Liver (tissue), 9 donors: Measurements from ENCODE around the gene KYAT1. TPM values are rescaled to one million over a fixed set of nuclear protein-coding genes. Genes with fewer than 3 reads are reported as not detected.

Experiments used
- DNase-seq: peaks from one replicate; pipeline ENCODE4 v3.0.0-alpha.2; 2017; ENCODE audit warnings: low spot score
- H3K27ac ChIP-seq, 2 donors: one replicate each; pipeline ENCODE4 v1.7.0; 2013; ENCODE audit warnings: inconsistent platforms in 2 of 2, low read length in 2 of 2, control low read depth in 1 of 2, low read depth in 1 of 2, mild to moderate bottlenecking in 1 of 2
- H3K27me3 ChIP-seq, 4 donors: one replicate each; pipeline versions ENCODE4 v1.6.1 to v1.7.0; 2013; ENCODE audit warnings: low read length in 3 of 4, inconsistent platforms in 1 of 4, mild to moderate bottlenecking in 1 of 4, moderate library complexity in 1 of 4; ENCODE audit not compliant: control insufficient read depth in 4 of 4, insufficient read depth in 4 of 4
- H3K36me3 ChIP-seq, 4 donors: one replicate each; pipeline versions ENCODE4 v1.6.1 to v1.7.0; 2013; ENCODE audit warnings: low read length in 3 of 4, mild to moderate bottlenecking in 3 of 4, low read depth in 1 of 4, moderate library complexity in 1 of 4; ENCODE audit not compliant: control insufficient read depth in 4 of 4, insufficient read depth in 3 of 4
- H3K4me1 ChIP-seq, 4 donors: one replicate each; pipeline versions ENCODE4 v1.6.1 to v1.7.0; 2013; ENCODE audit warnings: low read length in 3 of 4, mild to moderate bottlenecking in 3 of 4, moderate library complexity in 1 of 4; ENCODE audit not compliant: control insufficient read depth in 4 of 4, insufficient read depth in 4 of 4
- H3K4me3 ChIP-seq, 3 donors: one replicate each; pipeline versions ENCODE4 v1.6.1 to v1.7.0; 2013; ENCODE audit warnings: low read length in 3 of 3, control low read depth in 1 of 3, low read depth in 1 of 3, mild to moderate bottlenecking in 1 of 3
- H3K9ac ChIP-seq, 2 donors: one replicate each; pipeline ENCODE4 v1.7.0; 2013; ENCODE audit warnings: low read length in 2 of 2, mild to moderate bottlenecking in 2 of 2, moderate library complexity in 2 of 2, control low read depth in 1 of 2, low read depth in 1 of 2
- H3K9me3 ChIP-seq, 4 donors: one replicate each; pipeline versions ENCODE4 v1.6.1 to v1.7.0; 2013; ENCODE audit warnings: low read length in 3 of 4; ENCODE audit not compliant: control insufficient read depth in 4 of 4
- EGR1 ChIP-seq, 2 donors: IDR thresholded peaks; 2 replicates each; pipeline ENCODE4 v1.6.1; 2016 to 2018; ENCODE audit warnings: antibody characterized with exemption in 2 of 2, low read depth in 2 of 2
- FOXA1 ChIP-seq: IDR thresholded peaks from 2 replicates; pipeline ENCODE4 v1.6.1; 2016; ENCODE audit warnings: antibody characterized with exemption
- GABPA ChIP-seq, 2 donors: IDR thresholded peaks in 1 of 2; conservative IDR thresholded peaks in 1 of 2; 2 replicates each; pipeline ENCODE4 v1.6.1; 2016; ENCODE audit warnings: antibody characterized with exemption in 2 of 2, mild to moderate bottlenecking in 1 of 2, moderate library complexity in 1 of 2
- HNF4A ChIP-seq, 2 donors: conservative IDR thresholded peaks; 2 replicates each; pipeline ENCODE4 v1.6.1; 2016; ENCODE audit warnings: antibody characterized with exemption in 2 of 2, mild to moderate bottlenecking in 2 of 2
- HNF4G ChIP-seq: IDR thresholded peaks from 2 replicates; pipeline ENCODE4 v1.6.1; 2016; ENCODE audit warnings: antibody characterized with exemption
- NR2F2 ChIP-seq: IDR thresholded peaks from 2 replicates; pipeline ENCODE4 v1.6.1; 2016; ENCODE audit warnings: antibody characterized with exemption
- RAD21 ChIP-seq, 2 donors: IDR thresholded peaks; 2 replicates each; pipeline ENCODE4 v1.6.1; 2016; ENCODE audit warnings: antibody characterized with exemption in 2 of 2, mild to moderate bottlenecking in 2 of 2
- RXRA ChIP-seq, 2 donors: IDR thresholded peaks; 2 replicates each; pipeline ENCODE4 v1.6.1; 2017 to 2018; ENCODE audit warnings: antibody characterized with exemption in 2 of 2, mild to moderate bottlenecking in 1 of 2
- SP1 ChIP-seq: IDR thresholded peaks from 2 replicates; pipeline ENCODE4 v1.6.1; 2018; ENCODE audit warnings: antibody characterized with exemption, mild to moderate bottlenecking
- TAF1 ChIP-seq: conservative IDR thresholded peaks from 2 replicates; pipeline ENCODE4 v1.6.1; 2016; ENCODE audit warnings: antibody characterized with exemption, mild to moderate bottlenecking
- WGBS: extraction: QIAGEN DNeasy Blood & Tissue Kit; methylation state at CpG from one replicate; pipeline ENCODE4 v1.1.7; 2013; 5-methylcytosine and 5-hydroxymethylcytosine counted together
- polyA plus RNA-seq, 2 donors: library from polyadenylated mRNA; stranded (reverse) in 1 of 2; unstranded in 1 of 2; fragments of 200-250 nt in 1 of 2; fragments of >200 nt in 1 of 2; fragmentation: Nextera tagmentation in 1 of 2; extraction: Ambion mirVana in 1 of 2; gene quantifications; one replicate each; pipeline versions ENCODE4 v1.2.1 to v1.2.3, GENCODE V29; 2013 to 2015
- total RNA-seq, 2 donors: library from RNA; depleted of rRNA; stranded (reverse); fragments of >200 nt; gene quantifications; one replicate each; pipeline ENCODE4 v1.2.3, GENCODE V29; 2014
- TF ChIP-seq, protein P1 (sequence below): fragments of 150-350 bp; IDR thresholded peaks from 2 replicates; pipeline ENCODE4 v1.5.1; 2017; ENCODE audit warnings: improper control_type of control experiment, low read depth, low read length; ENCODE audit not compliant: missing input control
- TF ChIP-seq, protein P2 (sequence below): IDR thresholded peaks from 2 replicates; pipeline ENCODE4 v1.6.1; 2016; ENCODE audit warnings: antibody characterized with exemption, mild to moderate bottlenecking
- TF ChIP-seq, protein P3 (sequence below): IDR thresholded peaks from 2 replicates; pipeline ENCODE4 v1.6.1; 2016; ENCODE audit warnings: antibody characterized with exemption
- donor health status: healthy.
- donor health status: healthy.
- donor health status: healthy.
- donor health status: healthy.
- donor health status: healthy.

The KYAT1 gene
- total and polyA plus RNA-seq, 4 donors, result 3.8 to 8.1 (median 7.4) TPM

DNA sequence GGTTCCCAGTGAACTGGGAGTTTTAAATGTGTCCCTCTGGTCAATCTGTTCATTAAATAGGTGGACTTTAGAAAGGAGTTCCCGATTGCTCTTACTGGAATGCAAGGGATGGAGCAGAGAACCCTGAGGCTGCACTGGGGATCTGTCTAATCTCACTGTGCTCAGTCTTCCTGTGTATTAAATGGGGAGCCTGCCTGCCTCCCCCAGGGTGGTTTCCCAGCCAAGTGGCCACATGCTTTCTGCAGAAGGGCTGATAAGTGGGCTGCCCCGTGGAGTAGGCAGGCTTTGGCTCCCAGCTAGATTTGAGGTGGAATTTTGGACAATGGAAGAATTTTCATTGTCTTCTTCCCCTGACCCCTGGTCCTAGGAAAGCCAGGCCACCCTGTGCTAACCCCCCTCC is 25.0 kb upstream of the KYAT1 start:
- peaks cover 9 to 36% (median 25%) of the 10 kb centered on the region in 4 donors for H3K36me3 ChIP-seq
- no peak overlapping the region for H3K9ac ChIP-seq
- peaks cover 2 to 25% (median 8%) of the 10 kb centered on the region in 4 donors for H3K4me1 ChIP-seq
- H3K4me3 ChIP-seq, result no peak overlapping the region
- no peak overlapping the region for H3K27ac ChIP-seq
- 40% methylated on average over 2 of the region's 2 CpGs for WGBS
- no peaks in the 10 kb centered on the region for H3K9me3 ChIP-seq
- TF ChIP-seq EGR1 (IDR thresholded peaks at IDR 0.05; ENCODE audit: low read depth in 2 of 2) (no peak), HNF4A (conservative IDR thresholded peaks at IDR 0.05) (no peak), TAF1 (no peak), NR2F2 (no peak), HNF4G (no peak), FOXA1 (no peak), RXRA (IDR thresholded peaks at IDR 0.05) (no peak), RAD21 (IDR thresholded peaks at IDR 0.05) (no peak)
- TF ChIP-seq, protein P1, sequence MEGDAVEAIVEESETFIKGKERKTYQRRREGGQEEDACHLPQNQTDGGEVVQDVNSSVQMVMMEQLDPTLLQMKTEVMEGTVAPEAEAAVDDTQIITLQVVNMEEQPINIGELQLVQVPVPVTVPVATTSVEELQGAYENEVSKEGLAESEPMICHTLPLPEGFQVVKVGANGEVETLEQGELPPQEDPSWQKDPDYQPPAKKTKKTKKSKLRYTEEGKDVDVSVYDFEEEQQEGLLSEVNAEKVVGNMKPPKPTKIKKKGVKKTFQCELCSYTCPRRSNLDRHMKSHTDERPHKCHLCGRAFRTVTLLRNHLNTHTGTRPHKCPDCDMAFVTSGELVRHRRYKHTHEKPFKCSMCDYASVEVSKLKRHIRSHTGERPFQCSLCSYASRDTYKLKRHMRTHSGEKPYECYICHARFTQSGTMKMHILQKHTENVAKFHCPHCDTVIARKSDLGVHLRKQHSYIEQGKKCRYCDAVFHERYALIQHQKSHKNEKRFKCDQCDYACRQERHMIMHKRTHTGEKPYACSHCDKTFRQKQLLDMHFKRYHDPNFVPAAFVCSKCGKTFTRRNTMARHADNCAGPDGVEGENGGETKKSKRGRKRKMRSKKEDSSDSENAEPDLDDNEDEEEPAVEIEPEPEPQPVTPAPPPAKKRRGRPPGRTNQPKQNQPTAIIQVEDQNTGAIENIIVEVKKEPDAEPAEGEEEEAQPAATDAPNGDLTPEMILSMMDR, result no peak
- TF ChIP-seq, protein P2, sequence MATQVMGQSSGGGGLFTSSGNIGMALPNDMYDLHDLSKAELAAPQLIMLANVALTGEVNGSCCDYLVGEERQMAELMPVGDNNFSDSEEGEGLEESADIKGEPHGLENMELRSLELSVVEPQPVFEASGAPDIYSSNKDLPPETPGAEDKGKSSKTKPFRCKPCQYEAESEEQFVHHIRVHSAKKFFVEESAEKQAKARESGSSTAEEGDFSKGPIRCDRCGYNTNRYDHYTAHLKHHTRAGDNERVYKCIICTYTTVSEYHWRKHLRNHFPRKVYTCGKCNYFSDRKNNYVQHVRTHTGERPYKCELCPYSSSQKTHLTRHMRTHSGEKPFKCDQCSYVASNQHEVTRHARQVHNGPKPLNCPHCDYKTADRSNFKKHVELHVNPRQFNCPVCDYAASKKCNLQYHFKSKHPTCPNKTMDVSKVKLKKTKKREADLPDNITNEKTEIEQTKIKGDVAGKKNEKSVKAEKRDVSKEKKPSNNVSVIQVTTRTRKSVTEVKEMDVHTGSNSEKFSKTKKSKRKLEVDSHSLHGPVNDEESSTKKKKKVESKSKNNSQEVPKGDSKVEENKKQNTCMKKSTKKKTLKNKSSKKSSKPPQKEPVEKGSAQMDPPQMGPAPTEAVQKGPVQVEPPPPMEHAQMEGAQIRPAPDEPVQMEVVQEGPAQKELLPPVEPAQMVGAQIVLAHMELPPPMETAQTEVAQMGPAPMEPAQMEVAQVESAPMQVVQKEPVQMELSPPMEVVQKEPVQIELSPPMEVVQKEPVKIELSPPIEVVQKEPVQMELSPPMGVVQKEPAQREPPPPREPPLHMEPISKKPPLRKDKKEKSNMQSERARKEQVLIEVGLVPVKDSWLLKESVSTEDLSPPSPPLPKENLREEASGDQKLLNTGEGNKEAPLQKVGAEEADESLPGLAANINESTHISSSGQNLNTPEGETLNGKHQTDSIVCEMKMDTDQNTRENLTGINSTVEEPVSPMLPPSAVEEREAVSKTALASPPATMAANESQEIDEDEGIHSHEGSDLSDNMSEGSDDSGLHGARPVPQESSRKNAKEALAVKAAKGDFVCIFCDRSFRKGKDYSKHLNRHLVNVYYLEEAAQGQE, result no peak
- TF ChIP-seq, protein P3, sequence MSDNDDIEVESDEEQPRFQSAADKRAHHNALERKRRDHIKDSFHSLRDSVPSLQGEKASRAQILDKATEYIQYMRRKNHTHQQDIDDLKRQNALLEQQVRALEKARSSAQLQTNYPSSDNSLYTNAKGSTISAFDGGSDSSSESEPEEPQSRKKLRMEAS, result no peak
- DNase-seq, result no peak
- H3K27me3 ChIP-seq, result no peaks in the 10 kb centered on the region

DNA sequence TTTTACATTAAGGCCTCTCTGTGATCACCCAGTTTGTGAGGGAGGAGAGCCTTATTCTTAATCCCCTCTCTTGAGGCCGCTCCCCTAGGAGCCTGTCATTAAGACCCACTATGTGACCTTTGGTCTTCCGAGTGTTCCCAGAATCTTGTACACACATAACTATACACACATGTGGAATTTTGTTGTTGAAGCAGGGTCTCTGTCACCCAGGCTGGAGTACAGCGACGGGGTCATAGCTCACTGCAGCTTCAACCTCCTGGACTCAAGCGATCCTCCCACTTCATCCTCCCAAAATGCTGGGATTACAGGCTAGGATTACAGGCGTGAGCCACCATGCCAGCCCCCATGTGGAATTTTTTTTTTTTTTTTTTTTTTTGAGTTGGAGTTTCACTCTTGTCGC is 24.2 kb upstream of the KYAT1 start:
- peaks cover 2 to 21% (median 6%) of the 10 kb centered on the region in 4 donors for H3K4me1 ChIP-seq
- 91% methylated on average over 7 of the region's 7 CpGs for WGBS
- H3K27me3 ChIP-seq, result no peaks in the 10 kb centered on the region
- no peak overlapping the region for H3K9ac ChIP-seq
- no peaks in the 10 kb centered on the region for H3K9me3 ChIP-seq
- H3K27ac ChIP-seq, result no peak overlapping the region
- no peak overlapping the region for H3K4me3 ChIP-seq
- DNase-seq, result no peak
- peaks cover 9 to 36% (median 25%) of the 10 kb centered on the region in 4 donors for H3K36me3 ChIP-seq
- TF ChIP-seq RXRA (IDR thresholded peaks at IDR 0.05) (no peak), HNF4A (conservative IDR thresholded peaks at IDR 0.05) (no peak), GABPA (IDR thresholded peaks at IDR 0.05 in 1 of 2, conservative IDR thresholded peaks at IDR 0.05 in 1 of 2) (no peak), EGR1 (IDR thresholded peaks at IDR 0.05; ENCODE audit: low read depth in 2 of 2) (no peak), SP1 (no peak)
- TF ChIP-seq, protein P2, result no peak
- TF ChIP-seq, protein P1, result no peak
